RWPE1 (cell line): ENCODE measurements around the gene MTHFD1.
"Not testable (repeated sequence)": the region's sequence is repeated elsewhere in the genome, so short reads cannot be mapped to it uniquely, and the experiment has no call there.

Source experiments
- CTCF ChIA-PET: fragments of 350-600 bp; sonication (Branson Sonifier 250); formaldehyde crosslinking; extraction: SDS; loops from one replicate; lab custom pipeline; 2021; lab: Yijun Ruan, JAX
- POLR2A ChIA-PET: fragments of 400-600 bp; formaldehyde crosslinking; extraction: SDS; loops from one replicate; lab custom pipeline; 2020; ENCODE audit warnings: antibody characterized with exemption; ENCODE audit not compliant: low non-redundant PET; lab: Yijun Ruan, JAX
- DNase-seq: peaks from one replicate; pipeline ENCODE4 v3.0.0; 2012; ENCODE audit warnings: low spot score
- H3K27ac ChIP-seq: fragments of 450-650 bp; 2 replicates; pipeline ENCODE4 v1.5.1; 2017
- TF ChIP-seq, protein P1 (sequence below): fragments of 450-650 bp; conservative IDR thresholded peaks from 2 replicates; pipeline ENCODE4 v1.5.1; 2017; ENCODE audit warnings: low read depth, mild to moderate bottlenecking

The MTHFD1 gene

DNA sequence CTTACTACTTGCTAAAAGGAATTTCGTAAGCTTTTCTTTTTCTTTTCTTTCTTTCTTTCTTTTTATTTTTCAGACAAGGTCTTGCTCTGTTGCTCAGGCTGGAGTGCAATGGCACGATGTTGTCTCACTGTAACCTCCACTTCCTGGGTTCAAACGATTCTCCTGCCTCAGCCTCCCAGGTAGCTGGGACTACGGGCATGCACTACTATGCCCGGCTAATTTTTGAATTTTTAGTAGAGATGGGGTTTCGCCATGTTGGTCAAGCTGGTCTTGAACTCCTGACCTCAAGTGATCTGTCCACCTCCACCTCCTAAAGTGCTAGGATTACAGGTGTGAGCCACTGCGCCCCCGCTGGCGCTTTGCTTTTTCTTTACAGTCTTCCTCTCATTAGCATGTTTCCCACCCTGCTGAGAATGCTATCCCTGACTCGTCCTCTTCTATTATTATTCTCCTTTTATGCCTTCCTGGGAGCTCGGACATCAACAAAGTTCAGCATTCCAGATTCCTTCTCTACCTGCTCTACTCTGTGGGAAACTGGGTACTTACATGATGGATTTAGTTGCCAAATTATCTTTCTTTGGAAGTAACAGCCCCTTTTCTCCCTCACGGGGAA lies 3.1 kb downstream of the MTHFD1 start:
- POLR2A ChIA-PET: no interaction called here

DNA sequence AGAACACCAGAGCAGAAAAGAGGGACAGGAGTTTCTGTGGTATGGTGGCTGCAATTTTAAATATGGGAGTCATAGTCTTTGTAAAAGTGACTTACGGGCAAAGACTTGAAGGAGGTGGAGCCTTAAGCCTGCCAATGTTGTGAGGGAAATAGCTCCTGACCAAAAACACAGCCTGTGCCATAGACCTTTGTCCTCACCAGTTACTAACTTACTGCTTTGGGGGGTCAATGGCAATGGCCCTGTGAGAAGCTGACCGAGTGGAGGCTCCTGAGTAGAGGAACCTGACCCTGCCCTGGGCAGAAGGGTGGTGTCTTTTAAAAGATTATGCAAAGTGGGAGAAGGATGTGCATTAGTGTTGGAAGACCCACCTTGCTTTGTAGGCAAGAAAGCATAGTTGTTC lies 3.8 kb downstream of the MTHFD1 start:
- ChIA-PET CTCF (interaction anchor here (0.5 to 1.0 kb wide), 3 partner anchors 33 to 519 kb away, joined by 3 to 6 read pairs (median 4); no protein-coding TSS in a partner anchor), POLR2A (no interaction called here)
- no peak overlapping the region for H3K27ac ChIP-seq
- TF ChIP-seq, protein P1, sequence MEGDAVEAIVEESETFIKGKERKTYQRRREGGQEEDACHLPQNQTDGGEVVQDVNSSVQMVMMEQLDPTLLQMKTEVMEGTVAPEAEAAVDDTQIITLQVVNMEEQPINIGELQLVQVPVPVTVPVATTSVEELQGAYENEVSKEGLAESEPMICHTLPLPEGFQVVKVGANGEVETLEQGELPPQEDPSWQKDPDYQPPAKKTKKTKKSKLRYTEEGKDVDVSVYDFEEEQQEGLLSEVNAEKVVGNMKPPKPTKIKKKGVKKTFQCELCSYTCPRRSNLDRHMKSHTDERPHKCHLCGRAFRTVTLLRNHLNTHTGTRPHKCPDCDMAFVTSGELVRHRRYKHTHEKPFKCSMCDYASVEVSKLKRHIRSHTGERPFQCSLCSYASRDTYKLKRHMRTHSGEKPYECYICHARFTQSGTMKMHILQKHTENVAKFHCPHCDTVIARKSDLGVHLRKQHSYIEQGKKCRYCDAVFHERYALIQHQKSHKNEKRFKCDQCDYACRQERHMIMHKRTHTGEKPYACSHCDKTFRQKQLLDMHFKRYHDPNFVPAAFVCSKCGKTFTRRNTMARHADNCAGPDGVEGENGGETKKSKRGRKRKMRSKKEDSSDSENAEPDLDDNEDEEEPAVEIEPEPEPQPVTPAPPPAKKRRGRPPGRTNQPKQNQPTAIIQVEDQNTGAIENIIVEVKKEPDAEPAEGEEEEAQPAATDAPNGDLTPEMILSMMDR: no peak
- DNase-seq: no peak

More for the DNA sequence above, 3.1 kb downstream of the MTHFD1 start:
- TF ChIP-seq, protein P1: no peak
- DNase-seq: no peak
- CTCF ChIA-PET: interaction anchor here (0.6 kb wide), 2 partner anchors 33 to 749 kb away, joined by 4 read pairs; no protein-coding TSS in a partner anchor
- H3K27ac ChIP-seq: no peak overlapping the region

DNA sequence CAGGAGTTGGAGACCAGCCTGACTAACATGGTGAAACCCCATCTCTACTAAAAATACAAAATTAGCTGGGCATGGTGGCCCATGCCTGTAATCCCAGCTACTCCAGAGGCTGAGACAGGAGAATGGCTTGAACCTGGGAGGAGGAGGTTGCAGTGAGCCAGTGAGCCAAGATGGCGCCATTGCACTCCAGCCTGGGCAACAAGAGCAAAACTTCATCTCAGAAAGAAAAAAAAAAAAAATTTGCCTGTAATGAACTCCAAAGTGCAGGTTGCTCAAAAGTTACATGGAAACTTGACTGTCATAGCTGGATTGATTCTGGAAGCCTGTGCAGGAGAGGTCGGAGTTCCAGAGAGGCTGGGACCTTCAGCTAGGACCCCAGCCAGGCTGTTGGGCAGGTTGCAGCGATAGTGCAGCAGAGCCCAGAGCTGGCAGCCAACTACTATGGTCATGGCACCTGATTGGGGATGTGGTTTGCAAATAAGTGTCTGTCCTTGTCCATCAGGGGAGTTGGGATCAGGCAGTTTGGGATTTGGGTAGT lies 5.1 kb downstream of the MTHFD1 start:
- peak overlapping the region; percentile 28; the same call in 1 of the 2 replicates for H3K27ac ChIP-seq
- POLR2A ChIA-PET, DNase-seq: not testable (repeated sequence)
- CTCF ChIA-PET: interaction anchor here (0.6 to 1.4 kb wide), 3 partner anchors 37 to 517 kb away, joined by 3 to 8 read pairs (median 4); no protein-coding TSS in a partner anchor

DNA sequence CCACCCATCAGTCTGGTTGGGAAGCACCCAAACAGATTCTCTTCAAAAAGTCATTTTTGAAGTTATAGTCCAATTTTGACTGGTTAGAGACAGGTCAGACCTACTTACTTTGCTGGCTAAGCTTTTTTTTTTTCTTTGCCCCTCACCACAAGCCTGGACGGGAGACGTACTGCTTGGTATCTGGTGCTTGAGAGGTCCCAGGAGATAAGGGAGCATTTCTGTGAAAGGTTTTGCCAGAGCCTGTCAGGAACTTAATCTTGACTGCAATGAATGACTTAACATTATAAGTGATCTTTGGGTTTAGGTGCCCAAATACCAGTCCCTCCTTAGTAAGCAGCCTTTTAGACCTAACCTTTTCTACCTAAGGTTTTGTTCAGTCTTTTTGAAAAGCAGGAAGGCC lies 6.3 kb downstream of the MTHFD1 start:
- no peak for DNase-seq
- TF ChIP-seq, protein P1: no peak
- ChIA-PET POLR2A (interaction anchor here (0.6 kb wide), 1 partner anchor 10 kb away, joined by 4 read pairs; no protein-coding TSS in a partner anchor), CTCF (interaction anchor here (0.5 to 1.4 kb wide), 2 partner anchors 19 to 36 kb away, joined by 4 to 5 read pairs; no protein-coding TSS in a partner anchor)
- H3K27ac ChIP-seq: no peak overlapping the region

DNA sequence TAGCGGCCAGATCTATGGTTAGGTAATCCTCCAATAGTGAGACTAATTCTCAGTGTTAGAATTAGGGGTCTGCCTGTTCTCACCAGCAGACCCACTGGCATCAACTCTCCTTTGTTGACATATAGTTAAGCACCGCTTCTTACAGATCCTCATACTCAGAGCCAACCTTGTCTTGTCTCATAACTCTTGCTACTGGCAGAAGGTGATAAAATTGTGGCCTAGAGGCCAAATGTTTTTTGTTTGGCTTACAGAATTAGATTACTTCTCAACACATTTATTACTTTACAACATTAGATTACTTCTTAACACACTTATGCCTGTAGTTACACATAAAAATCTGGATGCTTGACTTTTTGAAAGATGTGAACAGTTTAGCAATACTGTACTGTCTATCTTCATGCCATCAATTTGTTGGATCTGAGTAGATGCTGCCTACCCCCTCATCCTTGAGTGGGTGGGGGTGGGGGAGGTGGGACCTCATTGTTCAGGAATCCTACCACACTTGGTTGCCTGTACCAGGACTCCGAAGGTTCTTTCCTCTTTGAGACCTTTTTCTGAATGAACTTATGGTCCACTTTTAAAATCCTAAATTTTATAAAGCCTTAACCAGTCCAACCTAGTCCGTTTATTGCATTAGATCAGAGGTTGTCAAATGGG lies 7.0 kb downstream of the MTHFD1 start:
- ChIA-PET CTCF (no interaction called here), POLR2A (no interaction called here)
- no peak for DNase-seq
- TF ChIP-seq, protein P1: no peak
- no peak overlapping the region for H3K27ac ChIP-seq

DNA sequence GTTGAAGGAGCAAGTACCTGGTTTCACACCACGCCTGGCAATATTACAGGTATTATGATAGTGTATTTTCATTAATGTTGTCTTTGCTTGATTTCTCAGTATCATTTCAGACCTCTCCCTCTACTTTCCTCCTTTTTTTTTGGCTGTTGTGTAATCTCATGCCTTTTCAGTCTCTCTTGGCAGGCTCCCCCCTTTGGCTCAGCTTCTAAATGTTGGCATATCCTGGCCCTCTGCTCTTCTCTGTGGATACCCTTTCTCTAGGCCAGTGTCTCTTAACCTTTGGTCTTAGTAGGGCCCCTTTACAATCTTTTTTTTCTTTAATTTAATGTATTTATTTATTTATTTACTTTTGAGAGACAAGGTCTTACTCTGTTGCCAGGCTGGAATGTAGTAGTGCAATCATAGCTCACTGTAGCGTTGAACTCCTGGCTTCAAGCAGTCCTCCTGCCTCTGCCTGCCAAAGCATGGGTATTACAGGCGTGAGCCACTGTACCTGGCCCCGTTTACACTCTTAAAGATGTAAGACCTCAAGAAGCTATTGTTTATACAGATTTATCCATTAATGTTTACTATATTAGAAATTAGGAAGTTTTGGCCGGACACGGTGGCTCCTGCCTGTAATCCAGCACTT lies 12.8 kb downstream of the MTHFD1 start:
- CTCF ChIA-PET: interaction anchor here (0.5 to 0.7 kb wide), 4 partner anchors 11 to 795 kb away, joined by 3 to 5 read pairs (median 3); no protein-coding TSS in a partner anchor
- H3K27ac ChIP-seq: no peak overlapping the region

More for the DNA sequence above, 12.8 kb downstream of the MTHFD1 start:
- TF ChIP-seq, protein P1: no peak
- POLR2A ChIA-PET: no interaction called here
- DNase-seq: no peak
